PFSK-1 (cell line): Measurements from ENCODE around the gene KDM3B.

Experiments used
- REST ChIP-seq, 2 experiments: IDR thresholded peaks; 2 replicates each; pipeline versions ENCODE4 v1.6.1 to v1.8.0; 2011 to 2012; ENCODE audit warnings: low read depth in 2 of 2, low read length in 2 of 2, control low read depth in 1 of 2, inconsistent platforms in 1 of 2, mild to moderate bottlenecking in 1 of 2, moderate library complexity in 1 of 2; ENCODE audit not compliant: insufficient read depth in 1 of 2
- SIN3A ChIP-seq: IDR thresholded peaks from 2 replicates; pipeline ENCODE4 v1.6.1; 2012; ENCODE audit warnings: mild to moderate bottlenecking, low read length, moderate library complexity, borderline replicate concordance; ENCODE audit not compliant: insufficient read depth
- TAF1 ChIP-seq: IDR thresholded peaks from 2 replicates; pipeline ENCODE4 v1.6.1; 2012; ENCODE audit warnings: low read length, control low read depth, borderline replicate concordance; ENCODE audit not compliant: insufficient read depth

DNA sequence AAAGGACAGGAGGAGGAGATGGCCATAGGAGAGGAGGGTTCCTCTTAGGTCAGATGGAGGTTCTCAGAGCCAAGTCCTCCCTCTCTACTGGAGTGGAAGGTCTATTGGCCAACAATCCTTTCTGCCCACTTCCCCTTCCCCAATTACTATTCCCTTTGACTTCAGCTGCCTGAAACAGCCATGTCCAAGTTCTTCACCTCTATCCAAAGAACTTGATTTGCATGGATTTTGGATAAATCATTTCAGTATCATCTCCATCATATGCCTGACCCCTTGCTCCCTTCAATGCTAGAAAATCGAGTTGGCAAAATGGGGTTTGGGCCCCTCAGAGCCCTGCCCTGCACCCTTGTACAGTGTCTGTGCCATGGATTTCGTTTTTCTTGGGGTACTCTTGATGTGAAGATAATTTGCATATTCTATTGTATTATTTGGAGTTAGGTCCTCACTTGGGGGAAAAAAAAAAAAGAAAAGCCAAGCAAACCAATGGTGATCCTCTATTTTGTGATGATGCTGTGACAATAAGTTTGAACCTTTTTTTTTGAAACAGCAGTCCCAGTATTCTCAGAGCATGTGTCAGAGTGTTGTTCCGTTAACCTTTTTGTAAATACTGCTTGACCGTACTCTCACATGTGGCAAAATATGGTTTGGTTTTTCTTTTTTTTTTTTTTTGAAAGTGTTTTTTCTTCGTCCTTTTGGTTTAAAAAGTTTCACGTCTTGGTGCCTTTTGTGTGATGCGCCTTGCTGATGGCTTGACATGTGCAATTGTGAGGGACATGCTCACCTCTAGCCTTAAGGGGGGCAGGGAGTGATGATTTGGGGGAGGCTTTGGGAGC, 115.9 kb downstream of the KDM3B start:
- TF ChIP-seq REST (IDR thresholded peaks at IDR 0.05; ENCODE audit: insufficient read depth in 1 of 2, low read depth in 2 of 2, low read length in 2 of 2) (no peak), TAF1 (no peak), SIN3A (no peak)
